MCF 10A (cell line): ENCODE measurements around the gene PAGR1. TPM values are rescaled to one million over a fixed set of nuclear protein-coding genes. Genes with fewer than 3 reads are reported as not detected.
A peak's percentile ranks its signal among the peaks of the same experiment; 100 is the strongest.

Source experiments
- BruUV-seq: library from RNA; stranded (reverse); fragments of 400-500 nt; replicated peaks from 2 replicates; lab custom pipeline; 2021; lab: Mats Ljungman, UMichigan
- CTCF ChIA-PET: fragments of 300-600 bp; sonication (Branson Sonifier 250); formaldehyde crosslinking; extraction: SDS; loops from one replicate; lab custom pipeline; 2021; ENCODE audit warnings: antibody characterized with exemption, inconsistent platforms; lab: Yijun Ruan, JAX
- POLR2A ChIA-PET: fragments of 300-600, 350-650 bp; sonication (Branson Sonifier 250); formaldehyde crosslinking; extraction: SDS; loops from one replicate; lab custom pipeline; 2020; ENCODE audit warnings: antibody characterized with exemption, inconsistent platforms; lab: Yijun Ruan, JAX
- DNase-seq: peaks from one replicate; pipeline ENCODE4 v3.0.0-alpha.2; 2018; ENCODE audit not compliant: unreplicated experiment
- H3K27ac Mint-ChIP-seq: one replicate; pipeline ENCODE4 v1.8.0; 2022; ENCODE audit warnings: mild to moderate bottlenecking, low read depth, mixed read lengths; ENCODE audit not compliant: unreplicated experiment
- H3K27me3 Mint-ChIP-seq: one replicate; pipeline ENCODE4 v1.8.0; 2022; ENCODE audit warnings: mixed read lengths; ENCODE audit not compliant: insufficient read depth, unreplicated experiment
- H3K36me3 Mint-ChIP-seq: one replicate; pipeline ENCODE4 v1.8.0; 2022; ENCODE audit warnings: mild to moderate bottlenecking, moderate library complexity, mixed read lengths; ENCODE audit not compliant: insufficient read depth, unreplicated experiment
- H3K4me1 Mint-ChIP-seq: one replicate; pipeline ENCODE4 v1.8.0; 2022; ENCODE audit warnings: mixed read lengths; ENCODE audit not compliant: insufficient read depth, unreplicated experiment
- H3K4me3 Mint-ChIP-seq: one replicate; pipeline ENCODE4 v1.8.0; 2022; ENCODE audit warnings: mild to moderate bottlenecking, moderate library complexity, mixed read lengths; ENCODE audit not compliant: unreplicated experiment
- H3K9me3 Mint-ChIP-seq: one replicate; pipeline ENCODE4 v1.8.0; 2022; ENCODE audit warnings: mixed read lengths; ENCODE audit not compliant: unreplicated experiment
- intact Hi-C: fragments of 100-400 bp; cut with micrococcal nuclease; formaldehyde crosslinking; loops from 2 replicates; pipeline ENCODE4 v1.14.1; 2022
- total RNA-seq: library from RNA; stranded (reverse); gene quantifications from 2 replicates; pipeline ENCODE4 v1.2.3, GENCODE V29; 2022
- TF ChIP-seq, protein P1 (sequence below): fragments of 200-600 bp; IDR thresholded peaks from one replicate; pipeline ENCODE4 v1.8.0; 2022; ENCODE audit warnings: antibody characterized with exemption, mild to moderate bottlenecking; ENCODE audit not compliant: unreplicated experiment

PAGR1 gene
- total RNA-seq, 1 experiment from 2014 or later, result 25.0 TPM

GRCh38 chr16:29804455-29805231 is 11.3 kb upstream of the PAGR1 start:
- ChIA-PET CTCF (interaction anchor here (0.9 to 1.9 kb wide), 8 partner anchors 9 to 44 kb away, joined by 3 to 8 read pairs (median 4); partner anchors contain the start of genes KIF22, MVP and PAGR1), POLR2A (interaction anchor here (0.5 to 6.7 kb wide), 20 partner anchors 10 to 829 kb away, joined by 3 to 94 read pairs (median 4); partner anchors contain the start of genes ALDOA, CDIPT, HIRIP3 and KCTD13)
- Mint-ChIP-seq H3K36me3 (peaks cover 40% of the 10 kb centered on the region), H3K9me3 (no peaks in the 10 kb centered on the region), H3K27ac (peak overlapping the region; percentile 98), H3K27me3 (no peaks in the 10 kb centered on the region), H3K4me1 (peaks cover 26% of the 10 kb centered on the region), H3K4me3 (peak overlapping the region; percentile 92)
- TF ChIP-seq, protein P1, sequence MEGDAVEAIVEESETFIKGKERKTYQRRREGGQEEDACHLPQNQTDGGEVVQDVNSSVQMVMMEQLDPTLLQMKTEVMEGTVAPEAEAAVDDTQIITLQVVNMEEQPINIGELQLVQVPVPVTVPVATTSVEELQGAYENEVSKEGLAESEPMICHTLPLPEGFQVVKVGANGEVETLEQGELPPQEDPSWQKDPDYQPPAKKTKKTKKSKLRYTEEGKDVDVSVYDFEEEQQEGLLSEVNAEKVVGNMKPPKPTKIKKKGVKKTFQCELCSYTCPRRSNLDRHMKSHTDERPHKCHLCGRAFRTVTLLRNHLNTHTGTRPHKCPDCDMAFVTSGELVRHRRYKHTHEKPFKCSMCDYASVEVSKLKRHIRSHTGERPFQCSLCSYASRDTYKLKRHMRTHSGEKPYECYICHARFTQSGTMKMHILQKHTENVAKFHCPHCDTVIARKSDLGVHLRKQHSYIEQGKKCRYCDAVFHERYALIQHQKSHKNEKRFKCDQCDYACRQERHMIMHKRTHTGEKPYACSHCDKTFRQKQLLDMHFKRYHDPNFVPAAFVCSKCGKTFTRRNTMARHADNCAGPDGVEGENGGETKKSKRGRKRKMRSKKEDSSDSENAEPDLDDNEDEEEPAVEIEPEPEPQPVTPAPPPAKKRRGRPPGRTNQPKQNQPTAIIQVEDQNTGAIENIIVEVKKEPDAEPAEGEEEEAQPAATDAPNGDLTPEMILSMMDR, result no peak
- peak; percentile 64 for DNase-seq
- intact Hi-C loops, result loop anchor here (1.0 to 5.0 kb wide), 2 partner anchors 14 to 218 kb away; partner anchors contain the start of genes C16orf92 and KIF22
- BruUV-seq, result TSS peak; percentile 73

GRCh38 chr16:29805232-29806098 is 10.5 kb upstream of the PAGR1 start:
- POLR2A ChIA-PET, result interaction anchor here (0.5 to 6.7 kb wide), 11 partner anchors 11 to 262 kb away, joined by 3 to 120 read pairs (median 5); partner anchors contain the start of genes HIRIP3, KCTD13, KIF22 and MVP
- TF ChIP-seq, protein P1, result no peak
- no peaks in the 10 kb centered on the region for H3K9me3 Mint-ChIP-seq
- peaks cover 29% of the 10 kb centered on the region for H3K4me1 Mint-ChIP-seq
- H3K4me3 Mint-ChIP-seq, result peak overlapping the region; percentile 92
- CTCF ChIA-PET, result interaction anchor here (1.5 to 1.9 kb wide), 2 partner anchors 12 to 15 kb away, joined by 6 to 8 read pairs; partner anchors contain the start of gene KIF22
- peaks cover 48% of the 10 kb centered on the region for H3K36me3 Mint-ChIP-seq
- BruUV-seq, result no TSS peak
- H3K27me3 Mint-ChIP-seq, result no peaks in the 10 kb centered on the region
- DNase-seq, result peak; percentile 95
- H3K27ac Mint-ChIP-seq, result peak overlapping the region; percentile 98
- intact Hi-C loops, result loop anchor here (1.0 to 5.0 kb wide), 2 partner anchors 15 to 217 kb away; partner anchors contain the start of genes C16orf92 and KIF22

DNA sequence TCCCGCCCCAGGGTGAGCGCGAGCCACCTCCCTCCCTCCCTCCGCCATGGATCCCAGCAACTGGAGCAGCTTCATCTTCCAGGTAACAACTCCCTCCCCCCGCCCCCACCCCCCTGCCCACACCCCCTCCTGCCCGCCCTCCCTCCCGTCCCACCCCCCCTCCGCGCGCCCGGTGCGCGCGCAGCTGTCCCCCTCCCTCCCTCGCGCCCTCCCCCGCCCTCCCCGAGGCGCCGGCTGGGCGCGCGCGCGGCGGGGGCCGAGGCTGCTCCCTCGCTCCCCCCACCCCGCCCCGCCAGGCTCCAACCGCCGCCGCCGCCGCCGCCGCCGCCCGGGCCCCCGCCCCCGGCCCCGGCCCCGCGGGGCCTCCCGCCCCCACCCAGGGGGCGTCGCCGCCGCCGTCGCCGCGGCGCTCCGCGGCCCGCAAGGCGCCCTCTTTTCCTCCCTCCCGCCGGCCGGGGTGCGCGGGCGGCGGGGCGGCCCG is 9.8 kb upstream of the PAGR1 start, which contains the start of gene MAZ:
Gene MAZ, plus strand, starts transcription at position 431 of the 481 bp plus-strand sequence. CDS start 173 bp downstream, outside the sequence.
- TF ChIP-seq, protein P1, result no peak
- Mint-ChIP-seq H3K27ac (peak within 1 kb of the TSS; percentile 98), H3K36me3 (peaks cover 48% of the 10 kb centered on the region), H3K4me3 (peak within 1 kb of the TSS; percentile 92), H3K4me1 (peaks cover 35% of the 10 kb centered on the region), H3K9me3 (no peaks in the 10 kb centered on the region), H3K27me3 (no peaks in the 10 kb centered on the region)
- BruUV-seq, result no TSS peak
- ChIA-PET CTCF (interaction anchor here (0.8 to 3.3 kb wide), 2 partner anchors 12 to 16 kb away, joined by 4 to 50 read pairs; partner anchors contain the start of genes KIF22, MVP and PAGR1), POLR2A (interaction anchor here (0.5 to 3.7 kb wide), 6 partner anchors 13 to 852 kb away, joined by 3 to 120 read pairs (median 6); partner anchors contain the start of genes FBRS, MVP, PAGR1 and TAOK2)
- no peak for DNase-seq
- intact Hi-C loops, result loop anchor here (5.0 kb wide), 1 partner anchor 216 kb away; the partner anchor contains the start of gene C16orf92
